GM19193 (cell line): ENCODE results near the gene DHCR7.

Experiments used
- POLR2A ChIP-seq: IDR thresholded peaks from 4 replicates; pipeline ENCODE4 v1.6.1; 2011; ENCODE audit not compliant: insufficient read depth, insufficient read length; ENCODE audit errors: extremely low read depth

The DHCR7 gene

DNA sequence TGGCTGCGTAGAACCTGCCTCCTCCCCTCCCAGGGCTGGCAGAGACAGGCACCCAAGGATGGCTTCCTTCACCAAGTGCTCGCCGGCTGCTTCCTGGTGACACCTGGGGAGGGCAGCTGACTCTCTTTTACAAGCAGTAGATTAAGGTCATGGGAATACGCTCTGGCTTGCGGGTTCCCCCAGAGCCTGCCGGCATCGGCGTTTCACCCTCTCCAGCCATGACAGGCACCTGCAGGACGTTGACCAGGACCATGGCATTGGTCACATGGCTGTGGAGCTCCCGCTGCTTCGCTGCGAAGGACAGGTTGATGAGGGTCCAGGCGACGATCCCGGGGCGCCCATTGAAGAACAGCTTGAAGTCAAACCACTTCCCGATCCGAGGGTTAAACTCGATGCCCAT is 9.5 kb downstream of the DHCR7 start:
- TF ChIP-seq POLR2A = no peak

DNA sequence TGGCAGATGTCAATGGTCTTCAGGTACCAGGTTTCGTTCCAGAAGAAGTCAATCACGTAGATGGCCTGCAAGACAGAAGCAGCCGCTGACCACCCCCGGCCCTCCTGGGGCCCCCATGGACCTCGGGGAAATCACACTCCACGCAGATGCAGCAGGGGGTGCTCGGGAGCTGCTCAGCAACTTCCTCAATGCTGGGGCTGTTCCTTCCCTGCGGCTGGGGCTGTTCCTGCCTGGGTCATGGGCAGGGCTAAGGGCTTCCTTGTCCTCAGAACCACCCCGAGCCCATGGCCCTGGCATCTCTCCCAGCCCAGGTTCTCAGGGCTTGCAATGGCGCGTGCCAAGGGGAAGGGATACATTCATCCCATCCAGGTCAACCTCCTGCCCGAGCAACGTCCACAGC is 10.3 kb downstream of the DHCR7 start:
- TF ChIP-seq POLR2A = no peak

DNA sequence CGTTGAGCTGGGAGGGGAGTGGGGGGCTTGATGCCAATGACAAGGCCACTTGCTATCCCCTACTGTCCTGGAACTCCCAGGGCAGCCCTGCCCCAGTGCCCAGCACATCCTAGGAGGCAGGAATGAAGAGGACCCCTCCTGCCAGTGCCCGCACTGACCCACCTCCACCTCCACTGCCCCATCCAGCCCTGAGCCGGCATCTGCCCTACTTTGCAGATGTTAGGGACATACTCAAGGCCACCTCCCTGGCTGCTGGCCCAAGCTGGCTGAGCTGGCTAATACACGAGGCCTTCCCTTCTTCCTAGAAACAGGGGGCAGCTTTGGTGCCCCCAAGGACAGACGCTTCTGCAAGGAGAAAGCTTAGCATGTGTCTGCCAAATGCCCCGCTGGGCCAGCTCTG is 10.8 kb downstream of the DHCR7 start:
- no peak for TF ChIP-seq POLR2A

DNA sequence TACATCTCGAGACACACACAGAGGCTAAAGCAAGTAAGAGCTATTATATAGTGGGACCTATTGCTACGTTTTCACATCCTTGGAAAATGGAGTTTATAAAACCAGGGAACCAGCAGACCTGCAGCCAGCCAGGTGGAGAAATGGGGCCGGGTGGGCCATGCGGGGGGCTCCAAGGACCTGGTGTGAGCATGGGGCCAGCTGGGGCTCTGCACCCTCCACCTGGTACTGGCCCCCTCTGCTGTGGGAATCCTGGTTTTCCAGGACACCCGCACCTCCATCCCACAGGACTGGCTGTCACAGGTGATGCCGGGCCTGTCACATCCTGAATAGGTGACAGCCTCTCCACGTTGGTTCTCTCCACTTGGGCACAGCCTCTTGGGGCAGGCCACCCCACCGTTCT is 11.3 kb downstream of the DHCR7 start:
- no peak for TF ChIP-seq POLR2A

DNA sequence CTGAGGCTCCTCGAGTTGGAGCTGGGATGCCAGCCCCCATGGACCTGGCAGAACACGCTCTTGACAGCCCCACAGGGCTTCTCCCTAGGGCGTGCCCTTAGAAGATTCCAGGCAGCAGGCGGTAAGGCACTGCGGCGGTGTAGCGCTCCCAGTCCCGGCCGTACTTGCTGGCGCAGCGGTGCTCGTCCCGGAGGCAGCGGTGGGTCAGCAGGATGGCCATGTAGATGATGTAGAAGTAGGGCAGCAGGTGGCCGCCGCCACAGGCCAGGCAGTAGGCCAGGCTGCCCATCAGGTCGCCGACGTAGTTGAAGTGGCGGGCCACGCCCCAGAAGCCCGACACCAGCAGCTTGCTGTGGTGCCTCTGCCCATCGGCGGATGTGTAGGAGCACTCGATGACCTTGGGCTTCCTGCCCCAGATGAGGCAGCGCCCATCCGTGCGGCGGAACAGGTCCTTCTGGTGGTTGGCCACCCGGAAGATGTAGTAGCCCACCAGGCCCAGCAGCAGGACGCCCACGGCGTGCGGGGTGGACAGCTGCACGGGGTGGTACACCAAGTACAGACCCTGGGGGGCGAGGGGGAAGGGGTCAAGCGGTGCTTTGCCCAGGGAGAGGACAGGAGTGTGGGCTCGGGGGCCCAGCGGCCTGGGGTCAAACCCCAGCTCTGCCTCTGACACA is 12.8 kb downstream of the DHCR7 start:
- TF ChIP-seq POLR2A = no peak

DNA sequence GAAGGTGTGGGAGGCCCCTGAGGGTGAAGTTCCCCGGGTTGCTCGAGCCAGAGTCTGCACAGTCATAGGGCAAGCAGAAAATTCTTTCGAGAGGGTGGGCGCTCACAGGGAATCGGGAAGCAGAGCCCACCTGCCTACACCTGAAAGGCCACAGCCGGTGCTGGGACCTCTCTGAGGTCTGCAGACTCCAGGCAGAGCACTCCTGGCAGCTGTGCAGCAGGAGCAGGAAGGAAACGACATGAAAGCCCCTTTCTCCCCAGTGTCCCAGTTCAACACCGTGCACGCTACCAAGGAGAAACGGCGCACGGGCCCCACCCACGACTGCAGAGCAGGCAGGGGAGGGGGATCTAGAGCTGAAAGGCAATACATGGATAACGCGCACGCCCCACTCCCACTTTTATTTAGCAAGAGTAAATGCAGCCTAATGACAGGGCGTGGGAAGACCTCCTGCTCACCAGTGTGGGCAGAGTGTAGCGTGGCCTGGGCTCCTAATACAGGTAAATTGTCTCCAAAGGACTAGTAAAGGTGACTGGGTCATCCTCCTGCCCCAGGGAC is 13.5 kb downstream of the DHCR7 start:
- TF ChIP-seq POLR2A = no peak

DNA sequence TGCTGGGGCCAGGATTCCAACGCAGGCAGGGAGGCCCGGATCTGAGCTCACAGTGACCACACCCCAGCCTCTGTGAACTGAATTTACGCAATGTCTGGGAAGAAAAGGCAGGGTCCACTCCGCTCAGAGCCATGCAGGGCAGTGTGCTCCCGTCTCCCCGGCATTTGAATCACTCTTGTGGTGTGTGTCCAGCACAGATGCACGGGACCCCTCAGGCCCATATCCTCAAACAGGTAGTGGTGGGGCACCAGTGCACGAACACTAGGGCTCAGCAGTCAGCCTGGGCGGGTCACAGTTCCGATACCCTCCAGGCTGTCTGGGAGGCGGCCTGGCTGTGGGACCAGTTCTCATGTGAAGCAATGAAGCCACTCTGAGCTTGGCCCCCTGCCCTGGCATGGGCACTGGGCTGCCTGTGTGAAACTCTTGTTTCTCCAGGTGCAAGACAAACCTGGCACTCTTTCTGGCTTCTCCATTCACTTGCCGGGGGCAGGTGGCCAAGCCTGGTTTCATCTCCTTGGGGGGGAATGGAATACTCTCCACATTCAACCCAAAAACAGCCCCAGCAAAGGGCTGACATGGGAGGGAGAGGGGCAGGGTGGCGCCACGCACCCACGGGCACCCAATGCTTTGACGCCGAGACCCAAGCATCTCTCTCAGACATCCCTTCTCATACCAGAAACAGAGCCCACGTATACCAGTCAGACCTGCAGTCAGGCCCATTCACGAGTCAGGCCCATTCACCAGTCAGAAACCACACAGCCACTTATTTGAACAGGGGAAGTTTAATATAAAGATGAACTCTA is 14.3 kb downstream of the DHCR7 start:
- no peak for TF ChIP-seq POLR2A

DNA sequence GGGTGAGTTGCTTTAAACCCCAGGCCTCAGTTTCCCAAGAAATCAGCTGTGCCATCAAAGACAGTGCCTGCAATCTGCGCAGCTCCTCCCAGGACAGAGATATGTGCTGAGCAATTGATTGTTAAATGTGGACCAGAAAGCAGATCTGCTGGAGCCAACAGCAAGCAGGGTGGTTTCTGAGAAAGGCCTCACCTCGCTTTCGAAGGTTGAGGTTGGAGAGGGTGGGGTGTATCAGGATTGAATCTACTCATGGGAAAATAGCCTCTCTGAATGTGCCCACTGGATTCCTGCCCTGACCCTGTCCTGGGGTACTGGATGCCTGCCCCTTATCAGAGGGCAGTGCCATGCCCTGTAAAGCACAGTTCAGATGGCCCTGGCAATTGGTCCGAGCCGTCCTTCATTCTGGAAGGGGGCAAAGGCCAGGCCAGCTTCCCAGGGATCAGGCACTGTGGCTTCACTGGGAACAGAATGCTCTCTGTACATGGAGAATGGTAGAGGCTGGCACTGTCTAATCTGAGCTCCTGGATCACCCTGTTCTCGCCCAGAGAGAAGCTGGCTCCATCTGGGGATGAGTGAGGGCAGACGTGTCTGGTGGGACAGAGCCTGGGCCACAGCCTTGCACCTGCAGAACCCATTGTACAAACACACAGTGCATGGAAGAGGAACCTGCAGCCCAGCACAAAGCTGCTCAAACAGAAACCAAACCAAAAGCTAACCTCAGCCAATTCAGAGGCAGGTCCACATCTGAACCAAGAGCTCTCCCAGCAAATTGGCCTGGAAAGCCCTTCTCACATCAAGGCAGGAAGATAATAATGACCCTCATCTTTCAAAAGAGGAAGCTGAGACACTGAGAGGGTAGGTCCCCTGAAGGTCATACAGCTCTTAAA is 15.2 kb downstream of the DHCR7 start:
- no peak for TF ChIP-seq POLR2A

DNA sequence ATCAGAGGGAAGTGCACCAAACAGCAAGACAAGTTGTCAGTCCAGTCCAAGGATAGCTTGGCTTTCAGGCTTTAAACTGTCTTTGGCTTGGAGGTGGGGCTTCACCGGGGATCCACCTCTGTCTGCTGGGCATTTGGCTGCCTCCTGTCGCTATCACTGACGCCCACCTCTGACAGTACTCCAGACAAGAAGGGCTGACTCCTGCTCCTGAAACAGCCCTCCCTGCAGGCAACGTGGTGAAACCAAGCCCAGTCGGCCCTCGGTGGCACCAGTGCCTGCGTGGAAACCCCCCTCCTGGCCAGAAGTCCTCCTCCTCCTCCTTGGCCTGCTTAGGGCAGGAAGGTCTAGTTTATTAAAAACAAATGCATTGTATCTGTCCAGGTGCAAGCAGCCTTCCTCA is 16.9 kb downstream of the DHCR7 start:
- no peak for TF ChIP-seq POLR2A

DNA sequence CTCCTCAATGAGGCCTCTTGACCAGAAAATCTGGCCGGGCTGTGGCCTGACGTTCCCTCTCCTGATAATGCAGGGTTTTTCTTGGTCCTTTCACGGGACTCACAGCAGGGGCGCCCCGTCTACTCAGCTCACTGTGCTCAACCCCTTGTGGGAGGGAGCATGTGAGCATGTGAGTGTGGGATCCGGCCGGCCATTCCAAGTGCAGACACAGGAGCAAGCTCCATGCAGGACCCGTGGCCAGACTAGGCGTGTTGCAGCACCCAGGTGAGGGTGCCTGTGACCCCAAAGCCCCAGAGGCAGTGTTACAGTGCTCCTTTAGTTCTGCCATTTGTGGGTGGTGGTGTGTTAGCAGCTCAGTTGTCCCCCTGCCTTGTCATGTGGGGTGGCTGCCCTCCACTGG is 18.0 kb downstream of the DHCR7 start:
- TF ChIP-seq POLR2A = no peak

DNA sequence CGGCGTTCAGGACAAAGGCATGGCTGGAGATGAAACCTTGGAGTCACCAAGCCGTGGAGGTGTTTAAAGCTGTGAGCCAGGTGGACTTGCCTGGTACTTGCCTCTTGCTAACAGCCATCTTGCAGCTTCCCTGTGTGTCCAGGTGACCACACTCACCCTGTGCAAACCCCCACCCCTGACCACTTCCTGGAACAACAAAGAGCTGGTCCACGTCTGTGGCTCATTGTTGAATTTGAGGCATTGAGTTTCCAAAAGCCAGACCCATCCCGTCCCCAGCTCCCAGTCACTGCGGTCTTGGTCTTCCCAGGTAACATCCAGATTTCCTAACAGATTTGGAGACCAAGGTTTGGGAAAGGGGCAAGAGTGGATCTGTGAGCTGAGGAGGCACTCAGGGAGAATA is 18.5 kb downstream of the DHCR7 start:
- TF ChIP-seq POLR2A = no peak

DNA sequence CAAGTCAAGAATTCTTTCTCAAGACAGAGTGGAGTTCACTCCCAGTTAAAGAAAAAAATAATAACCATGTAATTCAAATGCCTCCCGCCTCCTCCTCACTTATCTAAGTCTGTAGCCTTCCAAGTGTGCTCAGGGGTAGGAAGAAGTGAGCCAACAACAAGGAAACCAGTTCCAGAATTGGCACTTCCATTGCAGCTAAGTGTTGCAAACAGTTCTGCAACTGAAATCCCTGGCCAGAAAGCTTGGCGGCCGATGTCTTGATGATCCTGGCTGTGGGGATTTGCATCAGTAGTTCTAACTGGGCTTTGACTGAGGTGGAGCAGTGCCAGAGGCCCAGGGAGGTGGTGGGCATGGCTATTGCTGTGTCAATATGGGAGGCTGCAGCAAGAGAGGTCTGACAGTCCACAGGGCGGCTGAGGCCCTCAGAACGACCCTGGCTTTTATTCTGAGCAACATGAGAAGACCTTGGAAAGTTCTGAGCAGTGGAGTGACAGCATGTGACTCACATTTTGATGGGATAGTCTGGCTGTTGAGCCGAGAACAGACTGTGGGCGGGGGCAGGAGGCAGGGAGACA is 19.2 kb downstream of the DHCR7 start:
- no peak for TF ChIP-seq POLR2A

DNA sequence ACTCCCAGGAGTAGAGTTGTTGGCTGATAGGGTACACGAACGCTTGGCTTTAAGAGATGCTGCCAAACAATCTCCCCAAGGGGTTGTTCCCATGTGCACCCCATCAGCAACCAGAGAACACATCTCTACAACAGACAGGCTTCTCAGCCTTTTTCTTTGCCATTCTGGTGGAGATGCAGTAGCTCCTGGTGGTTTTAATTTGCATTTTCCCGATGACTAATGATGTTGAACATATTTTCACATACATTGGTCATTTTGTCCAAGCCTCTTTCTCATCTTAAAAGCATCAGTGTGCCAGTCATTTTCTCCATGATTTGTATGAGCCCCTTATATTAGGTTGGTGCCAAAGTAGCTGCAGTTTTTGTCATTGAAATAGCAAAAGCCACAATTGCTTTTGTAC is 21.8 kb downstream of the DHCR7 start:
- no peak for TF ChIP-seq POLR2A

DNA sequence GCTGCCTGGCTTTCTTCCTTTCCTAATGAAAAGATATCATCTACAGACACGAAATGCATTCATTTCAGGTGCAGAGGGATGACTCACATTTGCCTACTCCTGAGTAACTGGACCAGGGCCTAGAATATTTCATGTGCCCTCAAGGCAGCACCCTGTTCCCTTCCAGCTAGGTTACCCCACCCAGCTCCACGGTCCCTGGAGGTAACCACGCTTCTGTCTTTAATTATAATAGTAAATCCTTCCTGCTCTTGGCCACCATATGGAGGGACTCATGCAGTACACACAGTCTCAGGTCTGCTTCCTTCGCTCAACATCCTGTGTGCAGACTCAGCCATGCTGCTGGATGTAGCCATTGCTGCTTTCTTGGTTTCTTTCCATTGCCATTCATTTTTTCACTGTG is 22.3 kb downstream of the DHCR7 start:
- TF ChIP-seq POLR2A = no peak

DNA sequence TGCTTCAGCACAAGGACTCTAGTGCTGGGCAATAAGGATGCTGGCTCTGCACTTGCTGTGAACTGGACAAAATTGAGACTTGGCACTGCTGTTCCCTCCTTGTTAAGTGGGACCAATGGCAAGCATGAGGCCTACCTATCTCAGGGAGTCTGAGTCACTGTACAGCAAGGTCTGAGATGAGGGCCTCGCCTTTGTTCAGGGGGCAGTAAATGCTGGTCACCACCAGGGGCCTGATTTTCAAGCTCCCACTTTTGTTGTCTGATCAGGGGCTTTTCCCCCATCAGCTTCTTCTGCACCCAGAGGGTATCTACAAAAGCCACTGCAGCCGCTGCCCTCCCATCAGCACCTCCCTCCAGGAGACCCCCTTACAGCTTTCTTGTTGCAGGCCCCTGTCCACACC is 22.8 kb downstream of the DHCR7 start:
- TF ChIP-seq POLR2A = no peak

DNA sequence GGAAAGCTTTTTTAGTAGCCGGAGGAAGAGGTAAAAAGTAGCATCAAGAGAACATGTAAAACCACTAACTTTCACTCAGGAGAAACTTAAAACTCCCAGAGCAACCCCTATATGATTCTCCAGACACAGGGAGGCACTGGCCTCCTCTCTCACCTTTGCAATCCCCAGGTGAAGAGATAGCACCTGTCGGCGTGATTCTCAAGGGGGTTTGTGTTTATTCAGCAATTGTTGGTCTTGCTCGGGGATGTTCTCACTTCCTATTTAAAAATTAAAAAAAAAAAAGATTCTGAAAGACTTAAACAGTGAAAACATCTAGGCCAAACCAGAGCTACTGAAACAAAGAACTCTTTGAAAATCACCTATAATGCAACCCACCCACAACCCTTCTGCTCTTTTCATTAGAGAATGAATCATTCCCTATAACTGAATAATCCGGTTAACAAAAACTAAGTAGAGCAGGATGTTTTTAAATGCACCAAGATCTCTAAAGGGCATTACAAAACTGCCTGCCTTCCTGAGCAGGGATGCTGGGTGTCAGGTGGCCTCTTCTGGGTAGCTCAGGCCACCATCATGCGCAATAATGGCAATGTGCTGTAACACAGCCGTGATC is 24.9 kb downstream of the DHCR7 start:
- no peak for TF ChIP-seq POLR2A
